RWPE2 (cell line): ENCODE results near the gene ACTR1A.

Experiments
- ATAC-seq: fragments of 200-7000 bp; cut with Tn5 transposase; 3 replicates; pipeline ENCODE4 v1.9.1; 2021; ENCODE audit warnings: low read depth
- DNase-seq: peaks from one replicate; pipeline ENCODE4 v3.0.0-alpha.2; 2020; ENCODE audit warnings: low spot score
- H3K27ac ChIP-seq: fragments of 450-650 bp; 2 replicates; pipeline ENCODE4 v1.5.1; 2017; ENCODE audit warnings: mild to moderate bottlenecking; ENCODE audit not compliant: poor library complexity, severe bottlenecking
- H3K27me3 ChIP-seq: fragments of 250-450 bp; sonication (Bioruptor Pico); 2 replicates; pipeline ENCODE4 v1.5.1; 2021; ENCODE audit warnings: mild to moderate bottlenecking, moderate library complexity; ENCODE audit not compliant: insufficient read depth, poor library complexity, severe bottlenecking
- H3K36me3 ChIP-seq: fragments of 250-450 bp; sonication (Bioruptor Pico); 2 replicates; pipeline ENCODE4 v1.5.1; 2020; ENCODE audit warnings: low read depth, mild to moderate bottlenecking, moderate library complexity
- H3K4me1 ChIP-seq: fragments of 250-450 bp; sonication (Bioruptor Pico); 2 replicates; pipeline ENCODE4 v1.5.1; 2021; ENCODE audit warnings: mild to moderate bottlenecking, moderate library complexity; ENCODE audit not compliant: insufficient read depth, poor library complexity, severe bottlenecking
- H3K4me3 ChIP-seq: fragments of 250-450 bp; sonication (Bioruptor Pico); 2 replicates; pipeline ENCODE4 v1.5.1; 2021; ENCODE audit warnings: mild to moderate bottlenecking, moderate library complexity; ENCODE audit not compliant: severe bottlenecking
- H3K9me3 ChIP-seq: fragments of 250-450 bp; sonication (Bioruptor Pico); 2 replicates; pipeline ENCODE4 v1.5.1; 2021; ENCODE audit warnings: mild to moderate bottlenecking, moderate library complexity; ENCODE audit not compliant: severe bottlenecking
- CTCF ChIP-seq: fragments of 450-650 bp; IDR thresholded peaks from one replicate; pipeline ENCODE4 v1.5.1; 2017; ENCODE audit warnings: mild to moderate bottlenecking, moderate library complexity; ENCODE audit not compliant: poor library complexity, severe bottlenecking

Gene ACTR1A

GRCh38 chr10:102502337-102503151, at the start of gene ACTR1A:
ACTR1A (minus strand) TSS chr10:102502712; CDS start chr10:102502647, 65 bp downstream.
- peak within 1 kb of the TSS; percentile 70 for H3K4me3 ChIP-seq
- H3K36me3 ChIP-seq = no peaks in the 10 kb centered on the region; the same call in 1 of the 2 replicates
- H3K27ac ChIP-seq = peak within 1 kb of the TSS; percentile 48
- DNase-seq (peak; percentile 96), ATAC-seq (peak; percentile 82)
- no peak for TF ChIP-seq CTCF
- H3K9me3 ChIP-seq = no peaks in the 10 kb centered on the region
- H3K4me1 ChIP-seq = peaks cover 7% of the 10 kb centered on the region
- no peaks in the 10 kb centered on the region for H3K27me3 ChIP-seq

- ATAC-seq = no peak
- H3K27ac ChIP-seq = no peak overlapping the region
- DNase-seq = no peak
- no peaks in the 10 kb centered on the region for H3K9me3 ChIP-seq
- TF ChIP-seq CTCF = no peak
- H3K36me3 ChIP-seq = no peaks in the 10 kb centered on the region
- no peak overlapping the region for H3K4me3 ChIP-seq
- no peaks in the 10 kb centered on the region for H3K27me3 ChIP-seq
- H3K4me1 ChIP-seq = peaks cover 1% of the 10 kb centered on the region
These were observed 48.2 kb upstream of the ACTR1A start for GRCh38 chr10:102550636-102551210.

- no peaks in the 10 kb centered on the region for H3K27me3 ChIP-seq
- no peak overlapping the region for H3K4me3 ChIP-seq
- DNase-seq (no peak), ATAC-seq (no peak)
- H3K36me3 ChIP-seq = no peaks in the 10 kb centered on the region
- no peaks in the 10 kb centered on the region for H3K4me1 ChIP-seq
- H3K9me3 ChIP-seq = no peaks in the 10 kb centered on the region
- TF ChIP-seq CTCF = no peak
- H3K27ac ChIP-seq = no peak overlapping the region
These were observed 47.0 kb upstream of the ACTR1A start for GRCh38 chr10:102549549-102549948.

GRCh38 chr10:102546606-102547320, 44.3 kb upstream of the ACTR1A start:
- H3K4me1 ChIP-seq = no peaks in the 10 kb centered on the region
- no peak for DNase-seq
- no peak overlapping the region for H3K4me3 ChIP-seq
- no peak for TF ChIP-seq CTCF
- no peaks in the 10 kb centered on the region for H3K27me3 ChIP-seq
- H3K9me3 ChIP-seq = no peaks in the 10 kb centered on the region
- H3K36me3 ChIP-seq = no peaks in the 10 kb centered on the region
- no peak for ATAC-seq
- no peak overlapping the region for H3K27ac ChIP-seq
